ENCODE data around the gene RNASE1.
"Not testable (repeated sequence)": the region's sequence is repeated elsewhere in the genome, so short reads cannot be mapped to it uniquely, and the experiment has no call there.

RNASE1 gene

DNA sequence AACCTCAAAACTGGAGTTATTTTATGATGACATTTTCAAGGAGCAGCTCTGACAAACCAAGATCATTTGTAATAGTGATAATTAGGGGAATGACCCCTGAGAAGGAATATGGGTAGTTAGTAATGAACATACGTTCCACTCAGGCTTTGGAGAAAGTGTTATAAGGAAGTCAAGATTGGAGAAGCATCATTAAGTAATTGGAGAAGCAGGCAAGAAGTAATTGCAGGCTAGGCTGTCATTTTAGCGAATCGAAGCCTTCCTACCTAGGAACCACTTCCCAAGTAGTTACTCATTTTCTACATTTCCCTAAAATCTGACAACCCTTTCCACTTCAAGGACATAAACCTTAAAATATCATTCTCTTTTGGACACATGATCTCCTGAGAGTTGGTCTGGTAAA is 33.2 kb downstream of the RNASE1 start:
- no peak for DNase-seq

DNA sequence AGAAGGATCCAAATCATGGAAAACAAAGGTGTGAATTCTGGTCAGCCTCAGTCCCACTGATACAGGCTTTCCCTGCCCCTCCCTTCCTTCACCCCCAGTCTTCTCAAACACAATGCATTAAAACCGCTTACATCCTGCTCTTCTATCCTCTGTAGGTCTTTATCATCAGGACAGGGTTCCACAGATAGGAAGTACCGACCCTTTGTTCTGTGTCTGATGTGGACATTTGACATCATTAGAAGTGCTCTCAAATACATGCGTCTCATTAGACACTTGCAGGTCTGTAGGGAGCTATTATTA is 34.1 kb downstream of the RNASE1 start:
- no peak for DNase-seq

DNA sequence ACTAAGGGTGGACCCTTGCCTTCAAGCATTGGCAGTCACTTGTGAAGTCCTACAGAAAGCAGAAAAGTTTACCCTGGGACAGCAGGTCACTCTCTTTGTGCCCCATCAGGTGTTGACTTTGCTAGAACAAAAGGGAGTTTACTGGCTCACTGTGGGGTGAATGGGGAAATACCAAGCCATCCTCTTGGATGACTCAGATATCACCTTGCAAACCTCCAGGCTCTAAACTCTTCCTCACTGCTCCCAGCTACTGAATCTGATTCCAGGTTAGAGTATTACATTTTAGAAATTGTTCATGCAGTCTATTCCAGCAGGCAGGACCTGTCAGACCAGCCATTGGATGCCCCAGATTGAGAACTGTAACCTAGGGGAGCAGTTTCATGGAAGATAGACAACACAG is 41.7 kb downstream of the RNASE1 start:
- no peak for DNase-seq

DNA sequence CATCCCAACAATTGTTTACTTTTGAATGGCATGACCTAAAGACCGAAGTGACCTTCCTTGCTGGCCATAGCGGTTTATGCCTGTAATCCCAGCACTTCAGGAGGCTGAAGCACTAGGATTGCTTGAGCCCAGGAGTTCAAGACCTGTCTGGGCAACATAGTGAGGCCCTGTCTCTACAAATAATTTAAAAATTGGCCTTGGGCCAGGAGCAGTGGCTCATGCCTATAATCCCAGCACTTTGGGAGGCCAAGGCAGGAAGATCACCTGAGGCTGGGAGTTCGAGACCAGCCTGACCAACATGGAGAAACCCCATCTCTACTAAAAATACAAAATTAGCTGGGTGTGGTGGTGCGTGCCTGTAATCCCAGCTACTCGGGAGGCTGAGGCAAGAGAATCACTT is 43.2 kb downstream of the RNASE1 start:
- DNase-seq: not testable (repeated sequence)

DNA sequence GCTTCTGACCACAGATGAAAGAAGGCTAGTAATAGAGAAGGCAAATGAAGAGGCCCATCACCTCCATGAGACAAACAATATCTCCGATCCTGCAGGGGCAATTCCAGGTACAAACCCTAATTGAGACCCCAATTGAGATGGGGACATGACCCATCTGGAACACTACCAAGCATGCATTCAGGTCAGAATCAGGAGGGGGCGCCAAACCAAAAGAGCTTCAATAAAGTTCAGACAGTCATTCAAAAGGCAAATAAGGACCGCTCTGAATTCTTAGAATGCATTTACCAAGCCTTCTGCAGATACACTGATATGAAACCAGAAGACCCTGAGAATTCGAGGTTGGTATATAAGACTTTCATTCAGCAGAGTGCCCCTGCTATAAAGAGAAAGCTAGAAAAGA is 44.7 kb downstream of the RNASE1 start:
- no peak for DNase-seq

DNA sequence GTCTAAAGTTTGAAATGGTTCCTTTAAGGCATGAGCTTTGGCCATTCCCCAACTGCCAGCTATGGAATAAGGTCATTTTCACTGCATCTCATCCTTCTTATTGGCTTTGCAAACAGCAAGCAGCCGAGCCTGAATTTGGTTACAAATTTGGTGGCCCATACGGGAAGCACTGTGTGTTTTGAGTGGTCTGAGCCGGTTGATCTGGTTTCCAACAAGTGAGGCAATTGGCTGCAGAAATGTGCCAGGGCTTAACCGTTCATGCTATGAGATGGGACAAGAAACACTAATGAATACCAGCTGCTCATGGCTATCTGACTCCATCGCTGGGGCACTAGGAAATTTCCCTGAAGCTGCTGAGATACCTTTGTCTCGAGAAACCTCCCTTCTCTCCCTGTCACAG is 47.6 kb downstream of the RNASE1 start:
- no peak for DNase-seq

DNA sequence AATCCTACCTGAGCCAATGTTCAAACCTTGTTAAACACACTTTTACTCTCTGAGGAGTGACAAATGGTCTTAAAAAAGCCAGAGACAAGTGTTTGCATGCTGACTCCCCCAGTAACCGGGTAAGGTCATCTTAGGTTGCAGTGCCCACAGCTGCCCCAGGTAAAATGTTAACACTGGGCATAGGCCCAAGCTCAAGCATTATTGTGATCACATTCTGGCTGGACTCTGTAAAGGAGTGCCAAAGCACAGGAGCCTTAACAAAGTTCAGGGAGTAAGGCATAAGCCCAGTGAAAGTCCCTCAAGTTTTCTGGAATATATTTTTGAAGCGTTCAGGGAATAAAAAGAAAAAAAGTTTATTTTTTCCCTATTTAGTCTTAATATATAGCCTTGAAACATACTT is 48.3 kb downstream of the RNASE1 start:
- DNase-seq: no peak

DNA sequence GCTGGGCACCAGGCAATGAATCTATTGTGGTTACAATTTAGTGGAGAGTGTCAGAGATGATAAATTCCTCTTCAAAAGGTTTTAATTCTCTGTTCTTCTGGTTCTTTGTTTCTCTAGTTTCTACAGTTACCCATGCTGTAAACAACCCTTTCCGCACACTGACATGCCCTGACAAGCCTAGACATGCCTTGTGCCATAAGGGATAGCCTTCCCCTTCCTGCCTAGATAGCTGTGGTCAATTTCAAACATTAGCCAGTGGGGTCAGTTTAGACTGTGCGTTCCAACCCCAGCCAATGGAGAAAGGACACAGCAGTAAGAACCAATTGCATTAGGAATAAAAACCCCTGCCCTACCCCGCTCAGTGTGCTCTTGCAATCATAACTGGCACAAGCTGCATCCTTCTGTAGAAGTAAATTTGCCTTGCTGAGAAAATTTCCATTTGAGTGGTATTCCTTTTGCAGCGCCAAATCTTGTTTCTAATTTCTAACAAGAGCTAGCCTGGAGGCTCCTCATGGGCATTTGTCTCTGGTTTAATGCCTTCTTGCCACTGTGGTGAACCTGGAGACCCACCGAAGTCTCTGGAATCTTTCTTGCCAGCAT is 50.6 kb downstream of the RNASE1 start:
- no peak for DNase-seq

All from NCI-H1694 treated with DMSO at 0.1 percent for 48 hours (cell line).